ENCODE data around the gene FLYWCH2. TPM values are rescaled to one million over a fixed set of nuclear protein-coding genes. Genes with fewer than 3 reads are reported as not detected.

The FLYWCH2 gene
- total RNA-seq, 1 experiment from 2014 or later, result 24.4 TPM

DNA sequence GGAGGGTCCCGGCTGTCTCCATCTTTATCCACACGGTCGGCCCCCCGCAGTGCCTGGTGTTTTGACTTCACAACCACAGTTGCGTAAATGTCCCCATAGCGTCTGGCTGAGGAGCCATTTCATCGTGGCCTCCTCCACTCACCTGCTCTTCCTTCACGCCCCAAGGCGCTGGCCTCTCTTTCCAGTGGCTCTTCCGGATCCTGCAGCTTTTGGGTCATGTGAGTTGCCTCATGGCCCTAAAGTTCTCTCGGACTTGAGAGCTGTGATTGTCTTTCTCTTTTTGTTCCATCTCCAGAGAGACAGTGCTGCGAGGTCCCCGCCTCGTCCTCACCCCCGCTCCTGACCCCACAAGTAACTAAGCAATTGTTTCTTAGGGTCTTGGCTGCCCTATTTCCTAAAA, 51.4 kb downstream of the FLYWCH2 start:
- Mint-ChIP-seq H3K4me1 (ENCODE audit: insufficient read depth, unreplicated experiment) (no peaks in the 10 kb centered on the region), H3K27ac (ENCODE audit: low read depth, unreplicated experiment) (no peak overlapping the region), H3K9me3 (ENCODE audit: unreplicated experiment) (no peaks in the 10 kb centered on the region), H3K27me3 (ENCODE audit: insufficient read depth, unreplicated experiment) (no peaks in the 10 kb centered on the region), H3K4me3 (ENCODE audit: unreplicated experiment) (no peak overlapping the region), H3K36me3 (ENCODE audit: insufficient read depth, unreplicated experiment) (peaks cover 56% of the 10 kb centered on the region)
- DNase-seq (ENCODE audit: unreplicated experiment), result no peak
- intact Hi-C loops (cut with micrococcal nuclease), result no loop called here
- no peak for TF ChIP-seq CTCF (IDR thresholded peaks at IDR 0.05; ENCODE audit: unreplicated experiment)
- ChIA-PET POLR2A (no interaction called here), CTCF (interaction anchor here (0.7 to 1.9 kb wide), 3 partner anchors 8 to 29 kb away, joined by 3 to 5 read pairs (median 3); no protein-coding TSS in a partner anchor)
- BruUV-seq (replicated peaks), result no TSS peak

GRCh38 chr16:2936436-2937011, 53.5 kb downstream of the FLYWCH2 start:
- H3K27ac Mint-ChIP-seq (ENCODE audit: low read depth, unreplicated experiment), result no peak overlapping the region
- POLR2A ChIA-PET, result interaction anchor here (0.6 to 1.0 kb wide), 3 partner anchors 54 to 444 kb away, joined by 3 read pairs; partner anchors contain the start of gene FLYWCH2
- DNase-seq (ENCODE audit: unreplicated experiment), result no peak
- H3K4me1 Mint-ChIP-seq (ENCODE audit: insufficient read depth, unreplicated experiment), result no peaks in the 10 kb centered on the region
- H3K27me3 Mint-ChIP-seq (ENCODE audit: insufficient read depth, unreplicated experiment), result no peaks in the 10 kb centered on the region
- intact Hi-C loops (cut with micrococcal nuclease), result no loop called here
- H3K36me3 Mint-ChIP-seq (ENCODE audit: insufficient read depth, unreplicated experiment), result peaks cover 68% of the 10 kb centered on the region
- CTCF ChIA-PET, result interaction anchor here (0.6 to 1.9 kb wide), 5 partner anchors 10 to 95 kb away, joined by 3 to 5 read pairs (median 4); no protein-coding TSS in a partner anchor
- no peaks in the 10 kb centered on the region for H3K9me3 Mint-ChIP-seq (ENCODE audit: unreplicated experiment)
- H3K4me3 Mint-ChIP-seq (ENCODE audit: unreplicated experiment), result no peak overlapping the region
- TF ChIP-seq CTCF (IDR thresholded peaks at IDR 0.05; ENCODE audit: unreplicated experiment), result no peak
- no TSS peak for BruUV-seq (replicated peaks)

DNA sequence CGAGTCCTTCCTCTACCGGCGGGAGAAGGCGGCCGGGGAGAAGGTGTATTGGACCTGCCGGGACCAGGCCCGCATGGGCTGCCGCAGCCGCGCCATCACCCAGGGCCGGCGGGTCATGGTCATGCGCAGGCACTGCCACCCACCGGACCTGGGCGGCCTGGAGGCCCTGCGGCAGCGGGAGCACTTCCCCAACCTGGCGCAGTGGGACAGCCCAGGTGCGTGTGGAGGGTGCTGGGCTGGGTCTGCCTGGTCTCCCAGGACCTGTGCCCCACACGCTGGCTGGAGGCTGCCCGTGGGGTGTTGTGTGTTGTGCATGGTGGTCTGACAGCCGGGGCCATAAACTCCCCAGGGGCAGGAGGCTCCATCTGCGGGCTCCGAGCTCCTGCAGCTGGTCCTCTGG, 54.2 kb downstream of the FLYWCH2 start:
- Mint-ChIP-seq H3K9me3 (ENCODE audit: unreplicated experiment) (no peaks in the 10 kb centered on the region), H3K27ac (ENCODE audit: low read depth, unreplicated experiment) (no peak overlapping the region), H3K36me3 (ENCODE audit: insufficient read depth, unreplicated experiment) (peaks cover 68% of the 10 kb centered on the region), H3K27me3 (ENCODE audit: insufficient read depth, unreplicated experiment) (no peaks in the 10 kb centered on the region), H3K4me3 (ENCODE audit: unreplicated experiment) (no peak overlapping the region), H3K4me1 (ENCODE audit: insufficient read depth, unreplicated experiment) (no peaks in the 10 kb centered on the region)
- BruUV-seq (replicated peaks), result no TSS peak
- ChIA-PET POLR2A (interaction anchor here (0.7 to 1.0 kb wide), 2 partner anchors 54 to 444 kb away, joined by 3 read pairs; partner anchors contain the start of gene FLYWCH2), CTCF (interaction anchor here (1.0 to 1.3 kb wide), 3 partner anchors 10 to 95 kb away, joined by 3 to 5 read pairs (median 4); no protein-coding TSS in a partner anchor)
- intact Hi-C loops (cut with micrococcal nuclease), result no loop called here
- no peak for TF ChIP-seq CTCF (IDR thresholded peaks at IDR 0.05; ENCODE audit: unreplicated experiment)
- DNase-seq (ENCODE audit: unreplicated experiment), result no peak

DNA sequence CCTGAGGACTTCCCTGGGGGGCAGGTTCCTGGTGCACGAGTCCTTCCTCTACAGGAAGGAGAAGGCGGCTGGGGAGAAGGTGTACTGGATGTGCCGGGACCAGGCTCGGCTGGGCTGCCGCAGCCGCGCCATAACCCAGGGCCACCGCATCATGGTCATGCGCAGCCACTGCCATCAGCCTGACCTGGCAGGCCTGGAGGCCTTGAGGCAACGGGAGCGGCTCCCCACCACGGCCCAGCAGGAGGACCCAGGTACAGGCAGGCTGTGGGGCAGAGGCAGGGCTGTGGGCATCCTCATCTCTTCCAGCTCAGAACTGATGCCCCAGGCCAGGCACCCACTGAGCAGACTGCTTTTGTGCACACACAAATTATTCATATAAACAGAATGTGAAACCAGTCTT, 55.2 kb downstream of the FLYWCH2 start:
- no peak overlapping the region for H3K4me3 Mint-ChIP-seq (ENCODE audit: unreplicated experiment)
- intact Hi-C loops (cut with micrococcal nuclease), result no loop called here
- POLR2A ChIA-PET, result no interaction called here

More for the DNA sequence above, 55.2 kb downstream of the FLYWCH2 start:
- no peak for DNase-seq (ENCODE audit: unreplicated experiment)
- TF ChIP-seq CTCF (IDR thresholded peaks at IDR 0.05; ENCODE audit: unreplicated experiment), result no peak
- no peaks in the 10 kb centered on the region for H3K27me3 Mint-ChIP-seq (ENCODE audit: insufficient read depth, unreplicated experiment)
- CTCF ChIA-PET, result interaction anchor here (0.5 to 0.6 kb wide), 2 partner anchors 47 to 94 kb away, joined by 3 to 4 read pairs; no protein-coding TSS in a partner anchor
- BruUV-seq (replicated peaks), result no TSS peak
- no peaks in the 10 kb centered on the region for H3K9me3 Mint-ChIP-seq (ENCODE audit: unreplicated experiment)
- no peaks in the 10 kb centered on the region for H3K4me1 Mint-ChIP-seq (ENCODE audit: insufficient read depth, unreplicated experiment)
- no peak overlapping the region for H3K27ac Mint-ChIP-seq (ENCODE audit: low read depth, unreplicated experiment)
- peaks cover 76% of the 10 kb centered on the region for H3K36me3 Mint-ChIP-seq (ENCODE audit: insufficient read depth, unreplicated experiment)
